ENCODE data around the gene PALLD.

- TF ChIP-seq, protein P1, sequence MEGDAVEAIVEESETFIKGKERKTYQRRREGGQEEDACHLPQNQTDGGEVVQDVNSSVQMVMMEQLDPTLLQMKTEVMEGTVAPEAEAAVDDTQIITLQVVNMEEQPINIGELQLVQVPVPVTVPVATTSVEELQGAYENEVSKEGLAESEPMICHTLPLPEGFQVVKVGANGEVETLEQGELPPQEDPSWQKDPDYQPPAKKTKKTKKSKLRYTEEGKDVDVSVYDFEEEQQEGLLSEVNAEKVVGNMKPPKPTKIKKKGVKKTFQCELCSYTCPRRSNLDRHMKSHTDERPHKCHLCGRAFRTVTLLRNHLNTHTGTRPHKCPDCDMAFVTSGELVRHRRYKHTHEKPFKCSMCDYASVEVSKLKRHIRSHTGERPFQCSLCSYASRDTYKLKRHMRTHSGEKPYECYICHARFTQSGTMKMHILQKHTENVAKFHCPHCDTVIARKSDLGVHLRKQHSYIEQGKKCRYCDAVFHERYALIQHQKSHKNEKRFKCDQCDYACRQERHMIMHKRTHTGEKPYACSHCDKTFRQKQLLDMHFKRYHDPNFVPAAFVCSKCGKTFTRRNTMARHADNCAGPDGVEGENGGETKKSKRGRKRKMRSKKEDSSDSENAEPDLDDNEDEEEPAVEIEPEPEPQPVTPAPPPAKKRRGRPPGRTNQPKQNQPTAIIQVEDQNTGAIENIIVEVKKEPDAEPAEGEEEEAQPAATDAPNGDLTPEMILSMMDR (IDR thresholded peaks at IDR 0.05; ENCODE audit: low read length) = no peak
- no peak for TF ChIP-seq EZH2phosphoT487 (IDR thresholded peaks at IDR 0.05; ENCODE audit: low read length)
Observed at GRCh38 chr4:168708108-168708507, 211.3 kb downstream of the PALLD start.
